H1 (cell line): ENCODE measurements around the gene ZNF829. TPM values are rescaled to one million over a fixed set of nuclear protein-coding genes. Genes with fewer than 3 reads are reported as not detected.

ENCODE experiments used
- polyA plus RNA-seq, 7 experiments: library from polyadenylated mRNA; depleted of rRNA in 3 of 7; stranded (reverse) in 5 of 7; unstranded in 2 of 7; fragments of >200 nt in 5 of 7; fragments of 200-250 nt in 2 of 7; gene quantifications; 1 replicate in 5 of 7; 2 replicates in 1 of 7; 4 replicates in 1 of 7; pipeline versions ENCODE4 v1.2.1 to v1.2.3, GENCODE V29; 2011 to 2013; ENCODE audit warnings: missing spikeins in 2 of 7, mixed read lengths in 2 of 7
- small RNA-seq: library from polyadenylated mRNA; stranded (forward); fragments of <200 nt; extraction: miRNeasy Mini kit (QIAGEN cat#:217004); gene quantifications from one replicate; pipeline ENCODE3, GENCODE V24; 2013; ENCODE audit not compliant: insufficient read depth
- total RNA-seq: library from RNA; stranded (reverse); fragmentation: NEBNext Ultra II Directional; extraction: Animal tissue kit (Norgen Biotek cat#: 25700); gene quantifications from 2 replicates; pipeline ENCODE4 v1.2.1, GENCODE V29; 2021

The ZNF829 gene
- total and polyA plus RNA-seq, 2 of the 8 experiments (the other 6 are each of a cell fraction or from before 2014, with no cell fraction given): 1.3 to 3.3 TPM

Small RNA genes lying within 50 kb of the gene (small RNA-seq; reads per million reads assigned to genes)
- gene RF00019: not detected

Other genes starting within 250 kb of the ZNF829 start
- 5.4 and 5.9 TPM in 2 replicates for gene ZNF461, start 249.5 kb downstream of the ZNF829 start, total RNA-seq
- gene ZNF461, start 249.5 kb downstream of the ZNF829 start, polyA plus RNA-seq (2011; rRNA removed): 0.93 and 1.1 TPM in 2 replicates
- 10.5 and 10.6 TPM in 2 replicates for gene ZNF567, start 228.7 kb downstream of the ZNF829 start, total RNA-seq
- gene ZNF567, start 228.7 kb downstream of the ZNF829 start, polyA plus RNA-seq (2011; rRNA removed): 1.7 and 6.5 TPM in 2 replicates
- 18.0 and 21.2 TPM in 2 replicates for gene ZNF850, start 143.5 kb downstream of the ZNF829 start, total RNA-seq
- gene ZNF850, start 143.5 kb downstream of the ZNF829 start, polyA plus RNA-seq (2011; rRNA removed): 5.6 and 6.7 TPM in 2 replicates
- gene ZNF790, start 77.9 kb downstream of the ZNF829 start, total RNA-seq: 7.2 and 7.5 TPM in 2 replicates
- gene ZNF790, start 77.9 kb downstream of the ZNF829 start, polyA plus RNA-seq (2011; rRNA removed): 1.7 and 1.9 TPM in 2 replicates
- gene ZNF345, start 65.4 kb downstream of the ZNF829 start, total RNA-seq: 5.1 TPM in 2 replicates
- gene ZNF345, start 65.4 kb downstream of the ZNF829 start, polyA plus RNA-seq (2011; rRNA removed): 3.2 and 3.8 TPM in 2 replicates
- gene ZNF568, start within 50 bp of the ZNF829 start, total RNA-seq: 2.4 and 2.7 TPM in 2 replicates
- gene ZNF568, start within 50 bp of the ZNF829 start, polyA plus RNA-seq (2011; rRNA removed): 1.4 and 1.6 TPM in 2 replicates
- 8.8 and 10.5 TPM in 2 replicates for gene ZNF420, start 162.1 kb upstream of the ZNF829 start, total RNA-seq
- 1.1 and 1.7 TPM in 2 replicates for gene ZNF420, start 162.1 kb upstream of the ZNF829 start, polyA plus RNA-seq (2011; rRNA removed)